Skeletal muscle satellite cell (primary cell): ENCODE results near the gene KIAA1549. TPM values are rescaled to one million over a fixed set of nuclear protein-coding genes. Genes with fewer than 3 reads are reported as not detected.

Experiments
- H3K27me3 ChIP-seq: 2 replicates; pipeline ENCODE4 v1.7.0; 2013; ENCODE audit warnings: low read length; ENCODE audit not compliant: control insufficient read depth, insufficient read depth
- H3K36me3 ChIP-seq: 2 replicates; pipeline ENCODE4 v1.7.0; 2013; ENCODE audit warnings: mild to moderate bottlenecking, control low read depth, low read length; ENCODE audit not compliant: insufficient read depth
- H3K4me1 ChIP-seq: 2 replicates; pipeline ENCODE4 v1.7.0; 2013; ENCODE audit warnings: low read length; ENCODE audit not compliant: control insufficient read depth, insufficient read depth
- H3K4me2 ChIP-seq: 2 replicates; pipeline ENCODE4 v1.7.0; 2013; ENCODE audit warnings: mild to moderate bottlenecking, low read length
- H3K4me3 ChIP-seq: 2 replicates; pipeline ENCODE4 v1.7.0; 2013; ENCODE audit warnings: low read length
- H3K9ac ChIP-seq: 2 replicates; pipeline ENCODE4 v1.7.0; 2013; ENCODE audit warnings: mild to moderate bottlenecking, low read depth, low read length, moderate library complexity
- H3K9me3 ChIP-seq: replicated peaks from 2 replicates; pipeline ENCODE4 v1.7.0; 2013; ENCODE audit warnings: mild to moderate bottlenecking, control low read depth, low read length
- small RNA-seq: library from RNA; depleted of rRNA; stranded (forward); fragments of <200 nt; gene quantifications from one replicate; pipeline ENCODE3, GENCODE V24; 2012

Gene KIAA1549

GRCh38 chr7:138796038-138796615 is 185.1 kb downstream of the KIAA1549 start:
- Histone ChIP-seq H3K36me3 (no peaks in the 10 kb centered on the region), H3K9ac (no peak overlapping the region), H3K4me3 (no peak overlapping the region), H3K4me1 (no peaks in the 10 kb centered on the region), H3K27me3 (peaks cover 4% of the 10 kb centered on the region), H3K9me3 (no peaks in the 10 kb centered on the region), H3K4me2 (no peak overlapping the region)

- Histone ChIP-seq H3K4me3 (no peak overlapping the region), H3K36me3 (no peaks in the 10 kb centered on the region), H3K9ac (no peak overlapping the region), H3K4me2 (no peak overlapping the region), H3K9me3 (no peaks in the 10 kb centered on the region), H3K27me3 (no peaks in the 10 kb centered on the region), H3K4me1 (no peaks in the 10 kb centered on the region)
These were observed 195.4 kb downstream of the KIAA1549 start for GRCh38 chr7:138785587-138786437.

GRCh38 chr7:138784692-138785091 is 196.5 kb downstream of the KIAA1549 start:
- Histone ChIP-seq H3K4me3 (no peak overlapping the region), H3K36me3 (no peaks in the 10 kb centered on the region)

More at GRCh38 chr7:138784692-138785091, 196.5 kb downstream of the KIAA1549 start:
- Histone ChIP-seq H3K4me2 (no peak overlapping the region), H3K4me1 (no peaks in the 10 kb centered on the region), H3K9ac (no peak overlapping the region), H3K27me3 (no peaks in the 10 kb centered on the region), H3K9me3 (no peaks in the 10 kb centered on the region)

Small RNA genes within 50 kb of the gene (small RNA-seq; reads per million reads assigned to genes)
- gene RNU6-1272P = not detected
